Neural progenitor cell (in vitro differentiated cells): ENCODE results near the gene MEGF8. TPM values are rescaled to one million over a fixed set of nuclear protein-coding genes. Genes with fewer than 3 reads are reported as not detected.

ENCODE experiments used
- DNase-seq: peaks from one replicate; pipeline ENCODE4 v3.0.0-alpha.2; 2016; ENCODE audit warnings: low spot score
- H2AFZ ChIP-seq: fragments of 200-600 bp; sonication (generic); replicated peaks from 2 replicates; pipeline ENCODE4 v1.6.1; 2016; ENCODE audit warnings: antibody characterized with exemption
- H3F3A ChIP-seq: fragments of 200-600 bp; sonication (generic); 2 replicates; pipeline ENCODE4 v1.6.1; 2016; ENCODE audit warnings: antibody characterized with exemption, low read depth
- H3K27ac ChIP-seq: fragments of 200-600 bp; sonication (generic); 2 replicates; pipeline ENCODE4 v1.5.1; 2016; ENCODE audit warnings: mild to moderate bottlenecking
- H3K27me3 ChIP-seq: fragments of 200-600 bp; sonication (generic); 2 replicates; pipeline ENCODE4 v1.6.1; 2016; ENCODE audit warnings: mild to moderate bottlenecking, moderate library complexity
- H3K36me3 ChIP-seq: fragments of 200-600 bp; sonication (generic); 2 replicates; pipeline ENCODE4 v1.5.1; 2016
- H3K4me1 ChIP-seq: fragments of 200-600 bp; sonication (generic); 2 replicates; pipeline ENCODE4 v1.6.1; 2016; ENCODE audit warnings: mixed run types
- H3K4me2 ChIP-seq: fragments of 200-600 bp; sonication (generic); 2 replicates; pipeline ENCODE4 v1.6.1; 2016
- H3K4me3 ChIP-seq: fragments of 200-600 bp; sonication (generic); 2 replicates; pipeline ENCODE4 v1.5.1; 2016
- H3K79me2 ChIP-seq: fragments of 200-600 bp; sonication (generic); 2 replicates; pipeline ENCODE4 v1.6.1; 2016; ENCODE audit warnings: low read depth
- H3K9ac ChIP-seq: fragments of 200-600 bp; sonication (generic); 2 replicates; pipeline ENCODE4 v1.6.1; 2016
- H3K9me3 ChIP-seq: fragments of 200-600 bp; sonication (generic); 2 replicates; pipeline ENCODE4 v1.5.1; 2016; ENCODE audit warnings: low read depth
- H4K20me1 ChIP-seq: fragments of 200-600 bp; sonication (generic); 2 replicates; pipeline ENCODE4 v1.6.1; 2016; ENCODE audit warnings: low read depth
- H3K27ac Mint-ChIP-seq: 3 replicates; pipeline ENCODE4 v1.8.0; 2021; ENCODE audit warnings: mixed read lengths
- H3K27me3 Mint-ChIP-seq: 2 replicates; pipeline ENCODE4 v1.8.0; 2022; ENCODE audit warnings: low read depth, mild to moderate bottlenecking, inconsistent platforms, moderate library complexity, mixed read lengths; ENCODE audit not compliant: insufficient read depth
- H3K36me3 Mint-ChIP-seq: 3 replicates; pipeline ENCODE4 v1.8.0; 2021; ENCODE audit warnings: mixed read lengths
- H3K4me1 Mint-ChIP-seq: 3 replicates; pipeline ENCODE4 v1.8.0; 2021; ENCODE audit warnings: mixed read lengths
- H3K4me3 Mint-ChIP-seq: 3 replicates; pipeline ENCODE4 v1.8.0; 2021; ENCODE audit warnings: mild to moderate bottlenecking, moderate library complexity, mixed read lengths
- H3K9me3 Mint-ChIP-seq: 3 replicates; pipeline ENCODE4 v1.8.0; 2020; ENCODE audit warnings: mixed read lengths
- EZH2 ChIP-seq: fragments of 200-600 bp; sonication (generic); IDR thresholded peaks from 2 replicates; pipeline ENCODE4 v1.6.1; 2017; ENCODE audit warnings: antibody characterized with exemption, mild to moderate bottlenecking, moderate library complexity
- EZH2phosphoT487 ChIP-seq: fragments of 200-600 bp; sonication (generic); IDR thresholded peaks from 2 replicates; pipeline ENCODE4 v1.6.1; 2017; ENCODE audit warnings: antibody characterized with exemption
- total RNA-seq: library from RNA; depleted of rRNA; stranded (reverse); fragments of >200 nt; gene quantifications from 2 replicates; pipeline ENCODE4 v1.2.3, GENCODE V29; 2015; ENCODE audit warnings: low replicate concordance
- TF ChIP-seq, protein P1 (sequence below): fragments of 200-600 bp; sonication (generic); IDR thresholded peaks from 2 replicates; pipeline ENCODE4 v1.5.1; 2017; ENCODE audit warnings: antibody characterized with exemption, mild to moderate bottlenecking

Gene MEGF8
- total RNA-seq, 1 donor from 2014 or later, result 7.3 TPM

DNA sequence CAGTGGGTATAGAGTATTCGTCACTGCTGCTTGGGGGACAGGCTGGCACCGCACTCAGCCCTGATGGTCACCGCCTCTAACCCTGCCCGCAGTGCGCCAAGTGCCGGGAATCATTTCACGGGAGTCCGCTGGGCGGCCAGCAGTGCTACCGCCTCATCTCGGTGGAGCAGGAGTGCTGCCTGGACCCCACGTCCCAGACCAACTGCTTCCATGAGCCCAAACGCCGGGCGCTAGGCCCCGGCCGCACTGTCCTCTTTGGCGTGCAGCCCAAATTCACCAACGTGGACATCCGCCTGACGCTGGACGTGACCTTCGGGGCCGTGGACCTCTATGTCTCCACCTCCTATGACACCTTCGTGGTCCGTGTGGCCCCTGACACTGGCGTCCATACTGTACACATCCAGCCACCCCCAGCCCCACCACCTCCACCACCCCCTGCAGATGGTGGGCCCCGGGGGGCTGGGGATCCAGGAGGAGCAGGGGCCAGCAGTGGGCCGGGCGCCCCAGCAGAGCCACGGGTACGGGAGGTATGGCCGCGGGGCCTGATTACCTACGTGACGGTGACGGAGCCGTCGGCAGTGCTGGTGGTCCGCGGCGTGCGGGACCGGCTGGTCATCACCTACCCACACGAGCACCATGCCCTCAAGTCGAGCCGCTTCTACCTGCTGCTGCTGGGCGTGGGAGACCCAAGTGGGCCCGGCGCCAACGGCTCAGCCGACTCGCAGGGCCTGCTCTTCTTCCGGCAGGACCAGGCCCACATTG is 50.2 kb downstream of the MEGF8 start:
- Histone ChIP-seq H3K9ac (no peak overlapping the region), H3K4me2 (no peak overlapping the region), H2AFZ (no peak overlapping the region), H3K27ac (no peak overlapping the region), H3K9me3 (no peaks in the 10 kb centered on the region), H3K79me2 (no peaks in the 10 kb centered on the region), H4K20me1 (no peaks in the 10 kb centered on the region), H3K27me3 (no peaks in the 10 kb centered on the region), H3K36me3 (no peaks in the 10 kb centered on the region), H3K4me1 (no peaks in the 10 kb centered on the region), H3F3A (no peaks in the 10 kb centered on the region), H3K4me3 (no peak overlapping the region)
- Mint-ChIP-seq H3K4me1 (peaks cover 10% of the 10 kb centered on the region), H3K9me3 (no peaks in the 10 kb centered on the region), H3K4me3 (no peak overlapping the region), H3K27ac (no peak overlapping the region), H3K36me3 (peaks cover 9% of the 10 kb centered on the region), H3K27me3 (peaks cover 3% of the 10 kb centered on the region)
- TF ChIP-seq EZH2phosphoT487 (no peak), EZH2 (no peak)
- TF ChIP-seq, protein P1, sequence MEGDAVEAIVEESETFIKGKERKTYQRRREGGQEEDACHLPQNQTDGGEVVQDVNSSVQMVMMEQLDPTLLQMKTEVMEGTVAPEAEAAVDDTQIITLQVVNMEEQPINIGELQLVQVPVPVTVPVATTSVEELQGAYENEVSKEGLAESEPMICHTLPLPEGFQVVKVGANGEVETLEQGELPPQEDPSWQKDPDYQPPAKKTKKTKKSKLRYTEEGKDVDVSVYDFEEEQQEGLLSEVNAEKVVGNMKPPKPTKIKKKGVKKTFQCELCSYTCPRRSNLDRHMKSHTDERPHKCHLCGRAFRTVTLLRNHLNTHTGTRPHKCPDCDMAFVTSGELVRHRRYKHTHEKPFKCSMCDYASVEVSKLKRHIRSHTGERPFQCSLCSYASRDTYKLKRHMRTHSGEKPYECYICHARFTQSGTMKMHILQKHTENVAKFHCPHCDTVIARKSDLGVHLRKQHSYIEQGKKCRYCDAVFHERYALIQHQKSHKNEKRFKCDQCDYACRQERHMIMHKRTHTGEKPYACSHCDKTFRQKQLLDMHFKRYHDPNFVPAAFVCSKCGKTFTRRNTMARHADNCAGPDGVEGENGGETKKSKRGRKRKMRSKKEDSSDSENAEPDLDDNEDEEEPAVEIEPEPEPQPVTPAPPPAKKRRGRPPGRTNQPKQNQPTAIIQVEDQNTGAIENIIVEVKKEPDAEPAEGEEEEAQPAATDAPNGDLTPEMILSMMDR, result no peak
- DNase-seq, result no peak

DNA sequence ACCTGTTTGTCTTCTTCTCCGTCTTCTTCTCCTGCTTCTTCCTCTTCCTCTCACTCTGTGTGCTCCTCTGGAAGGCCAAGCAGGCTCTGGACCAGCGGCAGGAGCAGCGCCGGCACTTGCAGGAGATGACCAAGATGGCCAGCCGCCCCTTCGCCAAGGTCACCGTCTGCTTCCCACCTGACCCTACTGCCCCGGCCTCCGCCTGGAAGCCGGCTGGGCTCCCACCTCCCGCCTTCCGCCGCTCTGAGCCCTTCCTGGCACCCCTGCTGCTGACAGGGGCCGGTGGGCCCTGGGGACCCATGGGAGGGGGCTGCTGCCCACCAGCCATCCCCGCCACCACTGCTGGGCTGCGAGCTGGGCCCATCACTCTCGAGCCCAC is 50.7 kb downstream of the MEGF8 start:
- no peak overlapping the region for H2AFZ ChIP-seq
- Mint-ChIP-seq H3K4me1 (peaks cover 8% of the 10 kb centered on the region), H3K36me3 (peaks cover 9% of the 10 kb centered on the region), H3K27ac (no peak overlapping the region), H3K4me3 (no peak overlapping the region), H3K27me3 (peaks cover 3% of the 10 kb centered on the region), H3K9me3 (no peaks in the 10 kb centered on the region)
- no peaks in the 10 kb centered on the region for H3F3A ChIP-seq
- no peaks in the 10 kb centered on the region for H3K4me1 ChIP-seq
- H3K4me3 ChIP-seq, result no peak overlapping the region
- TF ChIP-seq EZH2phosphoT487, result no peak
- TF ChIP-seq, protein P1, result no peak
- no peak for TF ChIP-seq EZH2
- DNase-seq, result no peak
- no peak overlapping the region for H3K27ac ChIP-seq
- H3K9me3 ChIP-seq, result no peaks in the 10 kb centered on the region
- no peaks in the 10 kb centered on the region for H3K79me2 ChIP-seq
- H3K4me2 ChIP-seq, result no peak overlapping the region
- H3K27me3 ChIP-seq, result no peaks in the 10 kb centered on the region
- H3K36me3 ChIP-seq, result no peaks in the 10 kb centered on the region
- no peak overlapping the region for H3K9ac ChIP-seq
- H4K20me1 ChIP-seq, result no peaks in the 10 kb centered on the region

DNA sequence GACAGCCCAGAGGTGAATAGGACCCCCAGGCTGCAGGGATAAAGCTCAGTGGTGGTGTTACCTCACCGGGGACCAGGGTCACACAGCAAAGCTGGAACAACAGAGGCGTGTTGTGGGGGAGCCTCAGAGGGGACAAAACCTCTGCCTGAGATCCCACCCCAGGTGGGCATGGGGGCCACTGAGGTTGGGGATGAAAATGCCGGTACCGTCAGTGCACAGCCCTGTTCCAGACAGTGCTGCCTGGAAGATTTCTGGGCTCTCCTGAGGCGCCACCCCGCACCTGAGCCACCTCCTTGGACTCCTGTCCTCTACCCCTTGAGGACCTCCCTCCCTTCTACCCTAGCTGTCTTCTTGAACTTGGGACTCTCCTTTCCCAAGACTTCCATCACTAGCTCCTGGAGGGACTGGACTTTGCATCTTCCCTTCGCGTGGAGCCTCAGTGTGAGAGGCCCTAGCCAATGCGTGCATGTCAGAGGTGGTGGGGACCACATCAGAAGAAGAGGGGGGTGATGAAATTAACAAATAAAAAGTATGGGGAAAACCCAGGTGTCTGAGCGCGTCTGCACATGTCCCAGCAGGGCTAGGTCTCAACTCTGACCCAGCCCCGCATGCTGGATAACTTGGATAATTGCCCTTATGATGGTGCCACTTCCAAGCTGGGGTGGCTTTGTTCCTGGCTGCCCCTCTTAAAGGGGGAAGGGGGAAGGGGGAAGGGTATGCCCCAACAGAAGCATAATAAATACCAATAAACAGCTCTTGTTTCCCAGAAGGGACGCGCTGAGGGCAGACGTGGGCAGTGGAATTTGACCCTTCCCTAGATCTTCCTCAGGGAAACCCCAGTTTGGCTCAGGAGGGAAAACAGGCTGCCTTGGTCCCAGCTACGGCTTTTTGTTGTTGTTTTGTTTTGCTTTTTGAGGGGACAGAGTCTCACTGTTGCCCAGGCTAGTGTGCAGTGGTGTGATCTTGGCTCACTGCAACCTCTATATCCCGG is 53.1 kb downstream of the MEGF8 start:
- H3F3A ChIP-seq, result no peaks in the 10 kb centered on the region
- no peak for DNase-seq
- no peaks in the 10 kb centered on the region for H3K79me2 ChIP-seq

More for the DNA sequence above, 53.1 kb downstream of the MEGF8 start:
- H3K4me3 Mint-ChIP-seq, result no peak overlapping the region
- peak overlapping the region; percentile 69 for H3K27ac Mint-ChIP-seq
- H3K36me3 ChIP-seq, result no peaks in the 10 kb centered on the region
- no peak overlapping the region for H3K4me3 ChIP-seq
- H2AFZ ChIP-seq, result no peak overlapping the region
- no peaks in the 10 kb centered on the region for H3K4me1 ChIP-seq
- no peaks in the 10 kb centered on the region for H3K9me3 ChIP-seq
- TF ChIP-seq EZH2phosphoT487, result no peak
- TF ChIP-seq, protein P1, result no peak
- TF ChIP-seq EZH2, result no peak
- H3K4me1 Mint-ChIP-seq, result peaks cover 8% of the 10 kb centered on the region
- H3K27me3 ChIP-seq, result no peaks in the 10 kb centered on the region
- H3K9me3 Mint-ChIP-seq, result no peaks in the 10 kb centered on the region
- H3K27ac ChIP-seq, result no peak overlapping the region
- no peak overlapping the region for H3K4me2 ChIP-seq
- peaks cover 5% of the 10 kb centered on the region for H3K36me3 Mint-ChIP-seq
- H4K20me1 ChIP-seq, result no peaks in the 10 kb centered on the region
- H3K27me3 Mint-ChIP-seq, result peaks cover 5% of the 10 kb centered on the region
- H3K9ac ChIP-seq, result no peak overlapping the region
